SK-N-SH (cell line): ENCODE data around the gene CD46. TPM values are rescaled to one million over a fixed set of nuclear protein-coding genes. Genes with fewer than 3 reads are reported as not detected.

Experiments used
- CTCF ChIA-PET: fragments of 300-600, 350-600 bp; formaldehyde crosslinking; extraction: SDS; loops from one replicate; lab custom pipeline; 2021; lab: Yijun Ruan, JAX
- POLR2A ChIA-PET: fragments of 350-600 bp; sonication (Branson Sonifier 250); formaldehyde crosslinking; extraction: SDS; loops from one replicate; lab custom pipeline; 2020; ENCODE audit warnings: antibody characterized with exemption, inconsistent platforms; lab: Yijun Ruan, JAX
- DNase-seq: peaks from one replicate; pipeline ENCODE4 v3.0.0; 2012
- H2AFZ ChIP-seq: fragments of 200-600 bp; sonication (generic); 2 replicates; pipeline ENCODE4 v1.8.1; 2016; ENCODE audit warnings: antibody characterized with exemption, mild to moderate bottlenecking, low read depth
- H3F3A ChIP-seq: fragments of 200-600 bp; sonication (generic); replicated peaks from 2 replicates; pipeline ENCODE3; 2016; ENCODE audit warnings: antibody characterized with exemption, mild to moderate bottlenecking; ENCODE audit not compliant: insufficient read depth
- H3K27ac ChIP-seq, 2 experiments: fragments of 200-500 bp in 1 of 2; fragments of 200-600 bp in 1 of 2; sonication (Bioruptor generic) in 1 of 2; sonication (generic), shearing (Covaris generic) in 1 of 2; 2 replicates each; pipeline versions ENCODE4 v1.5.1 to v1.6.1; 2014 to 2016; ENCODE audit warnings: low read depth in 2 of 2, inconsistent platforms in 1 of 2, low read length in 1 of 2, mild to moderate bottlenecking in 1 of 2, mixed read lengths in 1 of 2
- H3K27me3 ChIP-seq: fragments of 200-600 bp; sonication (generic), shearing (Covaris generic); 2 replicates; pipeline ENCODE4 v1.6.1; 2016; ENCODE audit warnings: mixed run types; ENCODE audit not compliant: insufficient read depth
- H3K36me3 ChIP-seq, 2 experiments: fragments of 200-500 bp in 1 of 2; fragments of 200-600 bp in 1 of 2; sonication (Bioruptor generic) in 1 of 2; sonication (generic) in 1 of 2; replicated peaks in 1 of 2; 2 replicates each; pipeline versions ENCODE3 to v1.5.1; 2014 to 2016; ENCODE audit warnings: low read length in 1 of 2, mild to moderate bottlenecking in 1 of 2; ENCODE audit not compliant: insufficient read depth in 2 of 2, control insufficient read depth in 1 of 2
- H3K4me1 ChIP-seq, 2 experiments: fragments of 200-500 bp in 1 of 2; fragments of 200-600 bp in 1 of 2; sonication (Bioruptor generic) in 1 of 2; sonication (generic), shearing (Covaris generic) in 1 of 2; 2 replicates each; pipeline versions ENCODE4 v1.5.1 to v1.6.1; 2014 to 2016; ENCODE audit warnings: low read depth in 1 of 2, low read length in 1 of 2, mixed run types in 1 of 2; ENCODE audit not compliant: insufficient read depth in 2 of 2, control insufficient read depth in 1 of 2
- H3K4me2 ChIP-seq: fragments of 200-600 bp; sonication (generic), shearing (Covaris generic); 2 replicates; pipeline ENCODE4 v1.6.1; 2017; ENCODE audit warnings: mixed run types
- H3K4me3 ChIP-seq, 2 experiments: fragments of 200-500 bp in 1 of 2; fragments of 200-600 bp in 1 of 2; sonication (Bioruptor generic) in 1 of 2; sonication (generic), shearing (Covaris generic) in 1 of 2; 2 replicates each; pipeline versions ENCODE4 v1.5.1 to v1.8.1; 2014 to 2016; ENCODE audit warnings: low read depth in 2 of 2, inconsistent platforms in 1 of 2, low read length in 1 of 2, mild to moderate bottlenecking in 1 of 2, mixed read lengths in 1 of 2, moderate library complexity in 1 of 2
- H3K79me2 ChIP-seq: fragments of 200-600 bp; sonication (generic); 2 replicates; pipeline ENCODE4 v1.8.1; 2017; ENCODE audit warnings: mild to moderate bottlenecking; ENCODE audit not compliant: insufficient read depth
- H3K9ac ChIP-seq: fragments of 200-600 bp; sonication (generic); 2 replicates; pipeline ENCODE4 v1.6.1; 2017; ENCODE audit warnings: mixed run types
- H3K9me2 ChIP-seq: fragments of 200-600 bp; sonication (generic); 2 replicates; pipeline ENCODE4 v1.6.1; 2017; ENCODE audit warnings: mixed run types
- H3K9me3 ChIP-seq: fragments of 200-600 bp; sonication (generic); 2 replicates; pipeline ENCODE4 v1.6.1; 2017; ENCODE audit warnings: mixed run types, mild to moderate bottlenecking, moderate library complexity
- H4K20me1 ChIP-seq: fragments of 200-600 bp; sonication (generic); 2 replicates; pipeline ENCODE4 v1.6.1; 2017; ENCODE audit warnings: mild to moderate bottlenecking, mixed run types; ENCODE audit not compliant: insufficient read depth
- EP300 ChIP-seq, 2 experiments: IDR thresholded peaks; 2 replicates each; pipeline versions ENCODE4 v1.4.0 to v1.6.1; 2012; ENCODE audit warnings: borderline replicate concordance in 1 of 2, low read depth in 1 of 2, low read length in 1 of 2
- EZH2phosphoT487 ChIP-seq: fragments of 200-600 bp; sonication (generic); IDR thresholded peaks from 2 replicates; pipeline ENCODE4 v1.6.1; 2017; ENCODE audit warnings: low read depth, mixed run types, mild to moderate bottlenecking, antibody characterized with exemption, moderate library complexity, borderline replicate concordance
- FOXM1 ChIP-seq: IDR thresholded peaks from 2 replicates; pipeline ENCODE4 v1.4.0; 2012; ENCODE audit warnings: low read depth, mild to moderate bottlenecking
- GATA2 ChIP-seq: sonication (generic); formaldehyde crosslinking; IDR thresholded peaks from 2 replicates; pipeline ENCODE4 v1.5.0; 2020; ENCODE audit warnings: mild to moderate bottlenecking, missing genetic modification reagents
- IRF3 ChIP-seq: fragments of 150-350 bp; IDR thresholded peaks from 2 replicates; pipeline ENCODE4 v1.6.1; 2016; ENCODE audit warnings: mild to moderate bottlenecking, low read depth, low read length
- JUND ChIP-seq: IDR thresholded peaks from 2 replicates; pipeline ENCODE4 v1.4.0; 2012
- MEF2A ChIP-seq: IDR thresholded peaks from 2 replicates; pipeline ENCODE4 v1.4.0; 2012; ENCODE audit warnings: low read depth, borderline replicate concordance
- MXI1 ChIP-seq: IDR thresholded peaks from 2 replicates; pipeline ENCODE4 v1.6.1; 2012; ENCODE audit warnings: mild to moderate bottlenecking, low read depth, low read length, improper control_type of control experiment
- NFIC ChIP-seq: IDR thresholded peaks from 2 replicates; pipeline ENCODE4 v1.4.0; 2012; ENCODE audit warnings: borderline replicate concordance
- NRF1 ChIP-seq: IDR thresholded peaks from 2 replicates; pipeline ENCODE4 v1.6.1; 2012; ENCODE audit warnings: low read depth, mild to moderate bottlenecking, low read length
- POLR2AphosphoS5 ChIP-seq: IDR thresholded peaks from 2 replicates; pipeline ENCODE4 v1.6.1; 2012; ENCODE audit warnings: low read depth, low read length
- REST ChIP-seq: IDR thresholded peaks from 2 replicates; pipeline ENCODE4 v1.6.1; 2012; ENCODE audit warnings: mild to moderate bottlenecking, low read depth, low read length, moderate library complexity
- SMC3 ChIP-seq: IDR thresholded peaks from 2 replicates; pipeline ENCODE4 v1.6.1; 2012; ENCODE audit warnings: low read depth, low read length, improper control_type of control experiment
- USF2 ChIP-seq: fragments of 150-350 bp; IDR thresholded peaks from 2 replicates; pipeline ENCODE4 v1.6.1; 2017; ENCODE audit warnings: antibody characterized with exemption, low read length, low read depth, borderline replicate concordance
- YY1 ChIP-seq: IDR thresholded peaks from 2 replicates; pipeline ENCODE4 v1.4.0; 2012; ENCODE audit warnings: low read depth, mild to moderate bottlenecking
- ZBTB33 ChIP-seq: IDR thresholded peaks from 2 replicates; pipeline ENCODE4 v1.4.0; 2012; ENCODE audit warnings: low read depth, borderline replicate concordance
- polyA plus RNA-seq, 3 experiments: library from polyadenylated mRNA; depleted of rRNA; stranded (reverse); fragments of >200 nt; gene quantifications; 2 replicates each; pipeline ENCODE4 v1.2.3, GENCODE V29; 2012

CD46 gene
- polyA plus RNA-seq, 1 of the 3 experiments (the other 2 are of a cell fraction), result 56.0 TPM

GRCh38 chr1:207791290-207791689 lies 39.4 kb downstream of the CD46 start (continued):
- TF ChIP-seq USF2 (no peak), SMC3 (no peak)

- CTCF ChIA-PET, result interaction anchor here (0.9 to 1.4 kb wide), 2 partner anchors 82 to 94 kb away, joined by 3 to 4 read pairs; no protein-coding TSS in a partner anchor
Observed at GRCh38 chr1:207793327-207793726, 41.5 kb downstream of the CD46 start.

More at GRCh38 chr1:207793327-207793726, 41.5 kb downstream of the CD46 start:
- no peaks in the 10 kb centered on the region for H3K9me2 ChIP-seq
- no peak overlapping the region for H3K4me2 ChIP-seq
- H3K79me2 ChIP-seq, result no peaks in the 10 kb centered on the region
- no peak overlapping the region for H2AFZ ChIP-seq
- peaks cover 19 to 57% of the 10 kb centered on the region in 2 experiments for H3K36me3 ChIP-seq
- no peaks in the 10 kb centered on the region for H3K9me3 ChIP-seq
- H3F3A ChIP-seq, result peaks cover 32% of the 10 kb centered on the region
- H3K4me1 ChIP-seq, result peaks cover 7 to 9% of the 10 kb centered on the region in 2 experiments
- H3K4me3 ChIP-seq, result no peak overlapping the region
- H4K20me1 ChIP-seq, result no peaks in the 10 kb centered on the region
- H3K27me3 ChIP-seq, result no peaks in the 10 kb centered on the region
- TF ChIP-seq NRF1 (no peak), MXI1 (no peak), MEF2A (no peak), FOXM1 (no peak), ZBTB33 (no peak), EP300 (IDR thresholded peaks at IDR 0.05; ENCODE audit: borderline replicate concordance in 1 of 2, low read depth in 1 of 2, low read length in 1 of 2) (no peak), USF2 (no peak), YY1 (no peak), JUND (no peak), NFIC (no peak), EZH2phosphoT487 (no peak), IRF3 (no peak), REST (no peak), GATA2 (CRISPR knock-in tag) (no peak), POLR2AphosphoS5 (no peak)
- TF ChIP-seq, all 33 proteins: peak for 0
- Histone ChIP-seq H3K9ac (no peak overlapping the region), H3K27ac (peak overlapping the region in 1 of 2 experiments; percentile 39; a peak in 2 of 4 replicates)
- POLR2A ChIA-PET, result no interaction called here
- DNase-seq, result no peak
